ENCODE results near the gene ADAMTS2.

ADAMTS2 gene

DNA sequence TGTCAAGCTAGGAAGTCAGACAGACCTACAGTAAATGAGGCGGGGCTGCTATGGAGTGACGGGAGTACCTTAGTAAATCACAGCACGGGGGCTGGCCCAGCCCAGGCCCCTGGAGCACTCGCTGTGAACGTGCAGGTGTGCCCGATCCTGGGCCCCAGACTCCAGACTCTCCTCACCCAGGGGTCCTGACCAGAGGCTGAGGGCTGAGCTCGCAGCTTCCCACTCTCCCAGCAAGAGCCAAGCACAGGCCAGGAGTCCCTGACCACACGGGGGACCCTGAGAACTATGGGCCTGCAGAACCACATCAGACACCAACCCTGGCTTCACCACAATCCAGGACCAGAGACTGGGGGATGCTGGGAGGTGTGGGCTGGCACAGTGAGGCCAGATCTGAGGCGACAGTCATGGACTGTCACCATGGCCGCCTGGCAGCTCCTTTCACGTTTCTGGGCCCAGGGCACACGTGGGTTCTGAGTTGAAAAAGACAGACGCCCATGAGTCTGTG is 73.4 kb downstream of the ADAMTS2 start:
- TF ChIP-seq, protein P1, sequence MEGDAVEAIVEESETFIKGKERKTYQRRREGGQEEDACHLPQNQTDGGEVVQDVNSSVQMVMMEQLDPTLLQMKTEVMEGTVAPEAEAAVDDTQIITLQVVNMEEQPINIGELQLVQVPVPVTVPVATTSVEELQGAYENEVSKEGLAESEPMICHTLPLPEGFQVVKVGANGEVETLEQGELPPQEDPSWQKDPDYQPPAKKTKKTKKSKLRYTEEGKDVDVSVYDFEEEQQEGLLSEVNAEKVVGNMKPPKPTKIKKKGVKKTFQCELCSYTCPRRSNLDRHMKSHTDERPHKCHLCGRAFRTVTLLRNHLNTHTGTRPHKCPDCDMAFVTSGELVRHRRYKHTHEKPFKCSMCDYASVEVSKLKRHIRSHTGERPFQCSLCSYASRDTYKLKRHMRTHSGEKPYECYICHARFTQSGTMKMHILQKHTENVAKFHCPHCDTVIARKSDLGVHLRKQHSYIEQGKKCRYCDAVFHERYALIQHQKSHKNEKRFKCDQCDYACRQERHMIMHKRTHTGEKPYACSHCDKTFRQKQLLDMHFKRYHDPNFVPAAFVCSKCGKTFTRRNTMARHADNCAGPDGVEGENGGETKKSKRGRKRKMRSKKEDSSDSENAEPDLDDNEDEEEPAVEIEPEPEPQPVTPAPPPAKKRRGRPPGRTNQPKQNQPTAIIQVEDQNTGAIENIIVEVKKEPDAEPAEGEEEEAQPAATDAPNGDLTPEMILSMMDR (IDR thresholded peaks at IDR 0.05; ENCODE audit: insufficient read depth, low read depth, low read length, missing control alignments): no peak
- H3K4me3 ChIP-seq (ENCODE audit: low read depth, low read length): no peak overlapping the region
- no peak for DNase-seq (ENCODE audit: low read depth)

DNA sequence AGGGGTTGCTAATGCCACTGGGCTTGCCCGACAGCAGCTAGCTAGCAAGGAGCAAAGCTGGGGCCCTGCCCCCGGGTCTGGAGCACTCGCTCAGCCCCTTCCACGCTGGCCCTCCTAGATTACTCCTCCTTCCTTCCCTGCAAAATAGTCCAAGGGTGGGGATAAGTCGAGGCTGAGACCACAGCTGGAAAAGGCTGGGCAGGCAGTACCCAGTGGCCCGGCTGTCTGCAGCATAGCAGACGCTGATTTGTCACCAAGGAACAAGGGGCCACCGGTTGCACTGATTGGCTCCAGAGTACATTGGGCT is 73.9 kb downstream of the ADAMTS2 start:
- TF ChIP-seq, protein P1 (IDR thresholded peaks at IDR 0.05; ENCODE audit: insufficient read depth, low read depth, low read length, missing control alignments): no peak
- no peak overlapping the region for H3K4me3 ChIP-seq (ENCODE audit: low read depth, low read length)
- DNase-seq (ENCODE audit: low read depth): no peak

DNA sequence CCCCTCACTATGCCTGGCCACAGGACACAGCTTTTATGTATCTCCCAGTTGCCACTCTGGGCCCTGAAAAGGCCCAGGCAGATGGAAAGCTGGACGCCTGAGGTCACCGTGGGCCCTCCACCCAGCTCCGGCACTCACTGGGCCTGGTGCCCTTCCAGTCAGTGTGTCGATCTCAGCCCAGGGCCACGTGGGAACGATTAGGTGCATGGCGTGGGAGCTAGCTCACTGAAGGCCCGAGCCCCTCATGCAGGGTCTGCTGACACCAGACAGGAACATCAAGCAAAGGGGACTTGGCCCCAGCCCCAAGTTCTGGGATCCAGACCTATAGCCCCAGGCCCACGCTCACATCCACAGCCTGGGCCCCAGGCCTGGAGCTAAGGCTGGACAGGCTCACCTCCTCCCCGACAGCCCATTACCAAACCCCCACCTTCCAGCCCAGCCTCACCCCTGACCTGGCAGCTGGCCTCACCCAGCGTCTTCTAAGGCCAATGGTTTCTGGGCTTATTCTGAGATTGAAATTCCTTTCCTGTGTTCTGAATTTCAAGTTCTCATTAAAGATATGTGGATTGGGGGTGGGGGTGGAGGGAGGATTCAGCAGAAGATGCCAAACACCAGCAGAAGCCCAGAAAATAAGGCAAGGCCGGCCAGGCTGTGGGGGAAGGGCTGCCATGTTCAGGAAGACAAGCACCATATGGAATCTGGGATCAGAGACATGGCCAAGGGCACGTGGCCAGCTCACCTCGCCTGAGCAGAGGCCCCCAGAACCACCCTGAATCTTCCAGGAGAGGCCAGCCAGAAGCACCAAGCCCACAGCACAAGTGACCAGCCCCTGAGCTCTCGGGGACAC is 74.5 kb downstream of the ADAMTS2 start:
- no peak for DNase-seq (ENCODE audit: low read depth)
- no peak overlapping the region for H3K4me3 ChIP-seq (ENCODE audit: low read depth, low read length)
- TF ChIP-seq, protein P1 (IDR thresholded peaks at IDR 0.05; ENCODE audit: insufficient read depth, low read depth, low read length, missing control alignments): no peak

DNA sequence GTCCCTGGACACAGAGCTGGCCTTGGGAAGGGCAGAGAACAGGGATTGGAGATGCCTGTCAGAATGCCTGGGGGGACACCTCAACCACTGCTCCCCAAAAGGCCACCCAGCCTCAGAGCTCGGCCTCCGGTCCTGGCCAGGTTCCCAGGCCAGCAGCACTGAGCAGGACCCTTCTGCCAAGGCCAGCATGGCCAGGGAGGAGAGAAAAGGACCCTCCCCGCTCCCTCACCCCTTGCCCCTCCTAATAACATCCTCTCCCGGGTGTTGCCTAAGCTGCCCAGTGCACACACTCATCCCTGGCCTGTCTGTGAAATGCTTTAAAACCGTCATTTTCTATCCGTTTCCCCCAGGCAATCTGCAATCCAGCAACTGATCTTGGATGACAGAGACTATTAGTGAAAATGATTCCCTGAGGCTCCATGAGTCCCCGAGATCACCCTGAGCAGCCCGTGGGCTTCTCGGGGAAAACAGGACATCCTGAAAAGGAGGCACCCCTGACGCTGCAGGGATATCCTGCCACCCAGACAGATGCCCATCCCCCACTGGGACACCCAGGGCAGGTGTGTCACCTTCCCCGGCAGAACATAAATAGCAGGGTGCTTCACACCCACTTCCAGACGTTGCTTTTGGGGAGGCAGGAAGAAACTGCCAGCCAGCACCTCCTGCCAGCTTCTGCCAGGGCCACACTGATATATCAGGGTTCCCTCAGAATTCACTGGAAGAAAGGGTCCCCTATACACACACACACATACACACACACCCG is 75.3 kb downstream of the ADAMTS2 start:
- DNase-seq (ENCODE audit: low read depth): no peak
- no peak overlapping the region for H3K4me3 ChIP-seq (ENCODE audit: low read depth, low read length)
- TF ChIP-seq, protein P1 (IDR thresholded peaks at IDR 0.05; ENCODE audit: insufficient read depth, low read depth, low read length, missing control alignments): no peak

DNA sequence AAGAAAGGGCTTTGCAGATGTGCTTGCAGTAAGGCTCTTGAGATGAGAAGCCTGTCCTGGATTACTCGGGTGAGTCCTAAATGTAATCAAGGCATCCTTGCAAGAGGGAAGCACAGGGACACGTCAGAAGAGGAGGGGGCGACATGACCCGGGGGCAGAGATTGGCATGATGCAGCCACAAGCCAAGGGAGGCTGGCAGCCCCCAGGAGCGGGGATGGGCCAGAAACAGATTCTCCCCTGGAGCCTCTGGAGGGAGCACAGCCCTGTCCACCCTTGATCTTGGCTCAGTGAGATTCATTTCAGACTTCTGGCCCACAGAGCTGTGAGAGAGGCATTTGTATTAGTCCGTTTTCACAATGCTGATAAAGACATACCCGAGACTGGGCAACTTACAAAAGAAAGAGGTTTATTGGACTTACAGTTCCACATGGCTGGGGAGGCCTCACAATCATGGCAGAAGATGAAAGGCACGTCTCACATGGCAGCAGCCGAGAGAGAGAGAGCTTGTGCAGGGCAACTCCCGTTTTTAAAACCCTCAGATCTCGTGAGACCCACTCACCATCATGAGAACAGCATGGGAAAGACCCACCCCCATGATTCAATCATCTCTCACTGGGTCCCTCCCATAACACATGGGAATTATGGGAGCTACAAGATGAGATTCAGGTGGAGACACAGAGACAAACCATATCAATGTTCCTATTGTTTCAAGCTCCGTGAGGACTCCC is 76.1 kb downstream of the ADAMTS2 start:
- no peak overlapping the region for H3K4me3 ChIP-seq (ENCODE audit: low read depth, low read length)
- no peak for DNase-seq (ENCODE audit: low read depth)
- TF ChIP-seq, protein P1 (IDR thresholded peaks at IDR 0.05; ENCODE audit: insufficient read depth, low read depth, low read length, missing control alignments): no peak

DNA sequence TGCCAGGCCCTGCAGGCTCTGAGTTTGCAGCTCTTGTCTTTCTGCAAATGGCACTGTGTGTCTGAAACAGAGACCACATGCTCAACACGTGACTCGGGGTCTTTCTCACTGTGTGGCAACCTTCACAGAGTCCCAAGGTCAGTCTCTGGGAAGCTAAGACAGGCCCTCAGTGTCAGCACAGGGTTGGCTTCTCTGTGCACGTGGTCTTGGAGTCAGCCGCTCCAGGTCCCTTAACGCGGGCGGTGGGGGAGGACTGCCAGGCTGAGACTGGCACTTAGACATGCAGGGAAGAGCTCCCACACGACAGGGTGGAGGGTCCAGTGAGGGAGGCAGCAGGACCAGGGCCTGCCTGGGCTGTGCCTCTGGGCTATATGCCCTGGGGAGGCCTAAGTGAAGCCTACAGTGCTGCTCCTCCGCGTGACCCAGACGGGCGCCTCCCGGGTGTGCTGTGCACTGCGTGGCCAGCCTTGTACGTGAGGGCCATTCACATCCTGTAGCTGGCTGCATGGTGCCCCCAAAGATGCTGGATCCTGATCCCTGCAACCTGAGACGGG is 76.8 kb downstream of the ADAMTS2 start:
- no peak for DNase-seq (ENCODE audit: low read depth)
- no peak overlapping the region for H3K4me3 ChIP-seq (ENCODE audit: low read depth, low read length)
- TF ChIP-seq, protein P1 (IDR thresholded peaks at IDR 0.05; ENCODE audit: insufficient read depth, low read depth, low read length, missing control alignments): no peak
